Stimulated activated CD8-positive, alpha-beta memory T cell treated with anti-CD3 and anti-CD28 coated beads, Interleukin-12 subunit alpha, Interleukin-12 subunit beta, amount 100 ng/mL, for 24 hours (primary cell): Measurements from ENCODE around the gene AOPEP.
"Not testable (repeated sequence)": the region's sequence is repeated elsewhere in the genome, so short reads cannot be mapped to it uniquely, and the experiment has no call there.

Experiments
- DNase-seq: peaks from one replicate; pipeline ENCODE4 v3.0.0-alpha.2; 2020; ENCODE audit errors: extremely low read depth

The AOPEP gene

GRCh38 chr9:94932652-94933510 is 206.4 kb downstream of the AOPEP start:
- no peak for DNase-seq

DNA sequence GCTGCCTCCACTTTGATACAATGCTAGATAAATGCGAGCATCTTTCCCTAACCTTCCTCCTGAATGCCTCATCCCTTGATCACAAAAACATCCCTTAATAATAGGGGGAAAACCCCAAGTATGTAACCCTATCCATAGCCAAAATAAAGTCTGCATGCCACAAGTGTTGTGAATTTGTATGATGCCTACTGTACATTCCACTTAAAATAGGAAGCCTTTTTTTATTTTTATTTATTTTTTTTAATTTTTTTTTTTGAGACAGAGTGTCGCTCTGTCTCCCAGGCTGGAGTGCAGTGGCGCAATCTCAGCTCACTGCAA is 207.0 kb downstream of the AOPEP start:
- DNase-seq = no peak

DNA sequence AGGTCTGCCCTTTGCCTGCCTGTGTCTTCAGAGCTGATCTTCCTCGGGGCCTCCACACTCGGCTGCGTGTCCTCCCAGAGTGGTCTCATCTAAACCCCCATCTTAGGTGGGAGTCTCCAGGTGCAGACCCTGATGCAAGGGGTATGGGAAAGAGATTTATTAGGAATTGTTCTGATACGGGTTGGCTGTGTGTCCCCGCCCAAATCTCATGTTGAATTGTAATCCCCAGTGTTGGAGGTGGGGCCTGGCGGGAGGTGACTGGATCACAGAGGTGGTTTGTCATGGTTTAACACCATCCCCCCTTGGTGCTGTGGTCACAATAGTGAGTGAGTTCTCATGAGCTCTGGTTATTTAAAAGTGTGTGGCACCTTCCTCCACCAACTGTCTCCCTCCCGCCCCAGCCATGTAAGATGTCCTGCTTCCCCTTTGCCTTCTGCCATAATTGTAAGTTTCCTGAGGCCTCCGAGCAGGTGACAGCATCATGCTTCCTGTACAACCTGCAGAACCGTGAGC is 208.4 kb downstream of the AOPEP start:
- no peak for DNase-seq

DNA sequence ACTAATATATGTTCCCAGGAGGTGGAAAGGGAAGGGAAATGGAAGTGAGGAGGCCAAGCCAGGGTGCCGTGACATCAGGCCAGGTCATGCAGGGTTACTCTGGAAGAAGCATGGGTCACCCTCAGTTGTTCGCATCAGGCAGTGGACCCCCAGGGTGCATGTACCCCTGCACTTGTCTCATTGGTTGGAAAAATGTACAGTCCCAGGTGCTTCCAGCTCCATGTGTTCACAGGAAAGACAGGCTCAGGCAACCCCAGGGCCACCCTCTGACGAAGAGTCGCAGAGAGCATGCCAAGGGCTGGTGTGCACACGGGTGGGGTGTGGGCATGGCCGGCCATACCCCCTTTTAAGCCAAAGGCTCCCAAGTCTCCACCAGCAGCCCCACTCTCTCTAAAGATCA is 208.9 kb downstream of the AOPEP start:
- no peak for DNase-seq

- no peak for DNase-seq
Observed at GRCh38 chr9:94936419-94936818, 209.9 kb downstream of the AOPEP start.

GRCh38 chr9:94937214-94937903 is 210.9 kb downstream of the AOPEP start:
- DNase-seq = no peak

DNA sequence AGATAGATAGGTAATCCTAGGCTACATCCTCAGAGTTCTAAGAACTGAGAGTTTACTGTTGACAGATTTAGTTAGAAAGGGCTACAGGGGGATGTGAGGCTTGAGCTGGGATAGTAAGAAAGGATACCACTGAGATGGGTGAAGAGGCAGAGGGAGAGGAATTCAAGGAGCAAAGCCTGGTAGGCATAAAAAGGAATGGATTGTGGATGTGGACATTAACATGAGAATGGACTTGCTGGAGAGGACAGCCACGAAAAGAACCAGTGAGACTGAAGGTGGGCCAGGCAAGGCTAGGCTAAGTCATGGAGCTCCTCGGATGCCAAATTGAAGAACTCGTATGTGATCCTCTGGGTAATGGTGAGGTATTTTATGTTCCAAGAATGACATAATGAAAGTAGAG is 211.9 kb downstream of the AOPEP start:
- no peak for DNase-seq

GRCh38 chr9:94940296-94940695 is 213.8 kb downstream of the AOPEP start:
- not testable (repeated sequence) for DNase-seq

DNA sequence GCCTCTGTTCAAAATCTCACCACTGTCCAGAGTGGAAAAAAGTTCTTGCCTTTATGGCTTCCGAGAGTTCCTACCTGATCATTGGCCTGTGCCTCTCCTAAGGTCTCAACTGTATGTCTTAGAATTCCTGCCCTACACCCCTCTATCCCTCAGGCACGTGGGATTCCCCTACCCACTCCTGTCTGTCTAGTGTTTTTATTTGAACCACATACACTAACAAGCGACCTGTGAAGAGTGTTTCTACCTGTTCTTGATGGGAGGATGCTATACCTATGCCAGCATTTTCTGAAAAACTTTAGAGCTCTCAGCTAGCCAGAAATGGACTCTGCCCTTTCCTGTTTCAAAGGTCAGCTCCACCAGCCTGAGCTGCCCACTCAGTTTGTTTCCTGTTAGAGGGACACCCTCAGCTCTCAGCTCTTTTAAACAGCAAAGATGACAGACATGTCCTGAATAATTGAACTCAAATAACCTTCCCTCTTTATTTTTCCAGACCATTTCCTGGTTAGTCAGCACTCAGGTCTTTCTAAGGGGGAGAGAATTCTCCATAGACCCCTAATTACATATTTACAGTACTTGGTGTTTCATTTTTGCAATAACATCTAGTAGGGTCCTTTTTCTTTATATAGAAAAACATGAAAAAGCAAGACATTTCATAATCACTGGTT is 214.8 kb downstream of the AOPEP start:
- DNase-seq = no peak

DNA sequence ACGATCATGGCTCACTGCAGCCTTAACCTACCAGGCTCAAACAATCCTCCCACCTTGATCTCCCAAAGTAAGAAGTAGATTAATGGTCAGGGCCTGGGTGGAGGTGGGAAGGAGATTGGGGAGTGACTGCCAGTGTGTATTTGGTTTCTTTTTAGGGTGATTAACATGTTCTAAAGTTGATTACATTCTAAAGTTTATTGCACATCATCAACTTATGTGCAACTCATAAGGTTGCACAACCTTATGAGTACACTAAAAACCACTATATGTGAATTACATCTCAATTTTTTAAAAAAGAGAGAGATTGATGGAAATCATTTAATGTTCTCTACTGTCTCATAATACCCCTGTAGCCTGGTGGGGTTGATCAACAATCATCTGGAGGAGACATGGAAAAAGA is 218.1 kb downstream of the AOPEP start:
- no peak for DNase-seq

DNA sequence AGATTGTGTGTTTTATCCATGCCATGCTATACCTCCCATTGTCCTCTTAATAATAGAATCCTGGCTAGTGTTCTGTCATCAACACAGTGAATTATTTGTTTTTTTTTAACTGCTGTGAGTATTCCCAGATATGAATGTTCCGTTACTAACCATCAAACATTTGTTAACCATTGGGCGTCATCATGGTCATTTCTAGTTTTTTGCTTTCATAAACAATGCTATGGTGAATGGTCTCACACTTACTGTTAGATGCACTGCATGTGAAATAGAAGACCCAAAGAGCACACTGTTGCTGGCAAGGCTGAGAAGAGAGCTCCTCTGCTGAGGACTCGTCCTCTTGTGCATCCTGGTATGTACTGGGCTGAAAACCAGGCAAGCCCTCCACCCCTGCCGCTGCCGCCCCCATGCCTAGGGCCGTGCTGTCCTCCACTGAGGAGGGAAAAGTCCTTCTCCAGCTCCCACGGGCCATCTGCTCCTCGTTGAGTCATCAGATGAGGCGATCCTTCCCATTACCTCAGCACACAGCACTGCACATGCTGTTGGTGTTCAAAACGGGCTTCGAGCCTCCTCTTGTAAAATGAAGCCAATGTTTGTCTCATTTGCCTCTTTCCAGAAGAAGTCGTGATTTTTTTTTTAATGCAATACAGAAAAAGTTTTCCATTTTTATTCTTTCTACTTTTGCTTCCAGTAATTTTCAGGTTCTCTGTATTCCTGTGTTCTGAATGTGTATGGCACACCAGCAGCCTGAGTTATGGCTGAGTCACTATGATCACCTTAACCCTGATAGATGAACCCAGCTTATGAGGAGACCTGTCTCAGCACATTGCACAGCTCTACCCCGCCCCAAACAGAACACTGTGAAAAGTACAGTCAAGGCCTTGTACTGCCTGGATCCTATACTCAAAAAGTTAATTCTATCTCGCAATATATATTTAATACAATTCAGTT is 219.0 kb downstream of the AOPEP start:
- no peak for DNase-seq

DNA sequence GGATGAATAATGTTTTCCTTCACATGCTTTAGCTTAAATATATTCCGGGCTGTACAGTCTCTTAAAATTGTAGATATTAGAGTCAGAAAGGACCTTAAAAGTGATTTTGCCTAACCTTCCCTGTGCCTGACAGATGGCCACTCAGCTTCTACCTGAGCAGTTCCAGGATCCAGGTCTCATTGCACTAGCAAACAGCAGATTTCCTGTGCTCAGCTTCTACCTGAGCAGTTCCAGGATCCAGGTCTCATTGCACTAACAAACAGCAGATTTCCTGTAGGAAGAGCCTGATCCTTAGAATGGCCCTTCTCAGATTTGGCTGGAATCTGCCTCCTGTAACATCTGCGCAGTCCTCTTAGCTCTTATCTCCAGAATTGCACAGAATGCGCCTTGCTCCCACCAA is 219.8 kb downstream of the AOPEP start:
- no peak for DNase-seq

DNA sequence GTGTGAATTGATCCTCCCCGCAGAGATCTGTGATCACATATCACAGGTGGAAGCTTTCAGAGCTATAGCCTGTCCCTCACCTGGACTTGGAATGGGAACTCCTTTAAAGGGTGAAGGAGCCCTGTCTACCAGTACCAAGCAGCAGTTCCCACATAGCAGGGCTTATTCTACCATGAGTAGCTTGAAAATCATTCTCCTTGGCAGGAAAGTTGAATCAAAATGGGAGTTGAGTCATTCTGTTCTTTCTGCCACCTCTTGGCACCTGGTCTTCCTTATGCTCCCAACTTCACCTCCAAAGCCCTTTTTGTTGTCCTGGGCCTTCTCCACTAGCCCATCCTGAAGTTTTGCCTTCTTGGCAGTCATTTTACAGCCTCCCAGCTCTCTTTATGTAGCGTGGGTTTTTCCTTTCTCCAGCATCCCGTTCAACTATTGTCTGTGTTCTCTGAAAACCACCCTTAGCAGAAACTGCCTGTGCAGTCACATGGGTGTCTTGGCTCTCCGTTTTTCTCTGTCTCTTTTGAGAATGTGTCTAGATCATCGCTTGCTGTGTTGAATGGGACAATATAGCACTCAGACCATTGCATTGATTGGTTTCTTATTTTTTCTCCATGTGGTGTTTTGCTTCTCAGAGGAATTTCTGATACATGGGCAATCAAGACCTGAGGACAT is 222.2 kb downstream of the AOPEP start:
- no peak for DNase-seq

GRCh38 chr9:94949370-94949769 is 222.9 kb downstream of the AOPEP start:
- DNase-seq = no peak

GRCh38 chr9:94950040-94950578 is 223.6 kb downstream of the AOPEP start:
- DNase-seq = no peak

- DNase-seq = no peak
Observed at GRCh38 chr9:94950579-94951323, 224.3 kb downstream of the AOPEP start.

- no peak for DNase-seq
Observed at GRCh38 chr9:94951324-94952135, 225.0 kb downstream of the AOPEP start.

DNA sequence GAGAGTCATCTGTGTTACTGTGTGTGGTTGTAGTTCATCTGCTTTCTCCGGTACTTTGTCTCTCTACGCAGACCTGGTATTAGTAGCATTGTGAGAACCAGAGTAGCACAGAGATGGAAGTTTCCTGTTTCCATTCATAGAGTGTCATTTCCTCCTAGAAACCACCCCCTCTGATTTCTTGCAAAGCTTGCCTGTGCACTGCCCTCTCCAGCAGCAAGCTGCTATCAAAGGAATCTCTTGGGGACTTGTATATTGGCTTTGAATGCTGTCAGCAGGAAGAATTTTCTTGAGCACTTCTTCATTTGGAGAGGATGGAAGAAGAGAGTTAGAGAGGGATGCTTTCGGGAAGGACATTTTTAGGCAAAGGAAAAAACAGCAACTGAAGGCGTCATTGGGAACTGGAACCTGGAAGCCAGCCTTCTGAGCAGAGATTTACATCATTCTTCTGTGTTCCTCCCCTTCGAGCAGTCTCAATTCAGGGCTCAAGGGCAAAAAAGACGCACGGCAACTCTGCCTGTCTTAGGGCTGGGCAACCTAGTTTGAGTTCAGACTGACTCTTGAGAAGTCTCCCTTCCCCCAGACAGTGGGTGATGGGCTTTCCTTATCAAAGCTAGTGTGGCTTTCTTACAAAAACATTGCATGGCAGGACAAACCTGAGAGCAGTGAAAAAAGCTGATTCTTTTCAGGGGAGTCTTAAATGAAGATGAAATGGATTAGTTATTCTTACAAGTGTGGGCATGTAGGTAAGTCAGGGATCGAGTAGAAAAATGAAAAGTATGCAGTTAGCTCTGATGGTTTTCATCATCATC is 226.3 kb downstream of the AOPEP start:
- no peak for DNase-seq
